ENCODE measurements around the gene ZNF552. TPM values are rescaled to one million over a fixed set of nuclear protein-coding genes. Genes with fewer than 3 reads are reported as not detected.
"Not testable (repeated sequence)": the region's sequence is repeated elsewhere in the genome, so short reads cannot be mapped to it uniquely, and the experiment has no call there.

Gene ZNF552
- total RNA-seq, 1 experiment from 2014 or later, result 22.3 TPM

GRCh38 chr19:57819475-57820148 is 4.9 kb upstream of the ZNF552 start:
- DNase-seq (ENCODE audit: low spot score), result peak; percentile 97

GRCh38 chr19:57818378-57818777 is 3.7 kb upstream of the ZNF552 start:
- DNase-seq (ENCODE audit: low spot score), result no peak

- no peak for DNase-seq (ENCODE audit: low spot score)
Observed at GRCh38 chr19:57817976-57818375, 3.3 kb upstream of the ZNF552 start.

GRCh38 chr19:57816652-57817051 is 1.9 kb upstream of the ZNF552 start:
- no peak for DNase-seq (ENCODE audit: low spot score)

- DNase-seq (ENCODE audit: low spot score), result peak; percentile 61
Observed at GRCh38 chr19:57815247-57816075, 748 bp upstream of the ZNF552 start.

GRCh38 chr19:57813919-57814504 is 701 bp downstream of the ZNF552 start:
- DNase-seq (ENCODE audit: low spot score), result peak; percentile 65

- peak; percentile 44 for DNase-seq (ENCODE audit: low spot score)
Observed at GRCh38 chr19:57812975-57813820, 1.5 kb downstream of the ZNF552 start.

GRCh38 chr19:57812226-57812625 is 2.5 kb downstream of the ZNF552 start:
- DNase-seq (ENCODE audit: low spot score), result no peak

- peak; percentile 72 for DNase-seq (ENCODE audit: low spot score)
Observed at GRCh38 chr19:57810410-57811295, 4.1 kb downstream of the ZNF552 start.

- DNase-seq (ENCODE audit: low spot score), result no peak
Observed at GRCh38 chr19:57807541-57807940, 7.2 kb downstream of the ZNF552 start.

GRCh38 chr19:57803594-57804325 is 11.0 kb downstream of the ZNF552 start:
- DNase-seq (ENCODE audit: low spot score), result peak; percentile 96

- peak; percentile 71 for DNase-seq (ENCODE audit: low spot score)
Observed at GRCh38 chr19:57803265-57803593, 11.5 kb downstream of the ZNF552 start.

- peak; percentile 84 for DNase-seq (ENCODE audit: low spot score)
Observed at GRCh38 chr19:57802269-57802668, 12.4 kb downstream of the ZNF552 start.

- no peak for DNase-seq (ENCODE audit: low spot score)
Observed at GRCh38 chr19:57800696-57801095, 14.0 kb downstream of the ZNF552 start.

- DNase-seq (ENCODE audit: low spot score), result not testable (repeated sequence)
Observed at GRCh38 chr19:57796580-57796979, 18.1 kb downstream of the ZNF552 start.

GRCh38 chr19:57789288-57789687 is 25.4 kb downstream of the ZNF552 start:
- no peak for DNase-seq (ENCODE audit: low spot score)

- DNase-seq (ENCODE audit: low spot score), result no peak
Observed at GRCh38 chr19:57788114-57788692, 26.5 kb downstream of the ZNF552 start.

- DNase-seq (ENCODE audit: low spot score), result peak; percentile 29
Observed at GRCh38 chr19:57786906-57787305, 27.8 kb downstream of the ZNF552 start.

- no peak for DNase-seq (ENCODE audit: low spot score)
Observed at GRCh38 chr19:57786286-57786685, 28.4 kb downstream of the ZNF552 start.

All from HT-29 (cell line).